H1 (cell line): ENCODE measurements around the gene MZT2A.
"Not testable (repeated sequence)": the region's sequence is repeated elsewhere in the genome, so short reads cannot be mapped to it uniquely, and the experiment has no call there.

Experiments
- CHD2 ChIP-seq: IDR thresholded peaks from 2 replicates; pipeline ENCODE4 v1.6.1; 2012; ENCODE audit warnings: low read length, improper control_type of control experiment
- CTCF ChIP-seq, 3 experiments: IDR thresholded peaks; 1 replicate in 2 of 3; 2 replicates in 1 of 3; pipeline versions ENCODE4 v1.5.1 to v1.6.1; 2011; ENCODE audit warnings: low read length in 3 of 3, mild to moderate bottlenecking in 3 of 3, inconsistent platforms in 2 of 3, low read depth in 1 of 3, moderate library complexity in 1 of 3; ENCODE audit not compliant: insufficient read depth in 1 of 3; ENCODE audit errors: control extremely low read depth in 1 of 3
- E2F6 ChIP-seq: IDR thresholded peaks from 2 replicates; pipeline ENCODE4 v1.6.1; 2012; ENCODE audit warnings: inconsistent platforms
- RFX5 ChIP-seq: IDR thresholded peaks from 2 replicates; pipeline ENCODE4 v1.6.1; 2011; ENCODE audit warnings: low read depth, low read length, improper control_type of control experiment, borderline replicate concordance

GRCh38 chr2:131528981-131529863 is 37.0 kb upstream of the MZT2A start:
- TF ChIP-seq CHD2; RFX5; CTCF (IDR thresholded peaks at IDR 0.05; ENCODE audit: control extremely low read depth in 1 of 3, insufficient read depth in 1 of 3, low read depth in 1 of 3, low read length in 3 of 3); E2F6: not testable (repeated sequence)
